IMR-90 (cell line): Measurements from ENCODE around the gene CDH13. TPM values are rescaled to one million over a fixed set of nuclear protein-coding genes. Genes with fewer than 3 reads are reported as not detected.

ENCODE experiments used
- ATAC-seq: fragments of 200-7000 bp; cut with Tn5 transposase; 2 replicates; pipeline ENCODE4 v1.9.1; 2020; ENCODE audit warnings: low read depth, mild to moderate bottlenecking, moderate library complexity
- BruUV-seq: library from RNA; stranded (reverse); fragments of 400-500 nt; replicated peaks from 2 replicates; lab custom pipeline; 2021; lab: Mats Ljungman, UMichigan
- CTCF ChIA-PET: fragments of 300-600 bp; formaldehyde crosslinking; extraction: SDS; loops from one replicate; lab custom pipeline; 2021; ENCODE audit warnings: antibody characterized with exemption; lab: Yijun Ruan, JAX
- POLR2A ChIA-PET: fragments of 300-600 bp; sonication (Branson Sonifier 250); formaldehyde crosslinking; loops from one replicate; lab custom pipeline; 2022; ENCODE audit warnings: antibody characterized with exemption; ENCODE audit not compliant: unreplicated experiment; lab: Charles Lee
- DNase-seq: peaks from one replicate; pipeline ENCODE4 v3.0.0; 2013
- H2AFZ ChIP-seq: replicated peaks from 2 replicates; pipeline ENCODE3; 2013; ENCODE audit warnings: low read length, mild to moderate bottlenecking; ENCODE audit not compliant: poor library complexity
- H2AK5ac ChIP-seq: 2 replicates; pipeline ENCODE4 v1.6.1; 2013; ENCODE audit warnings: low read depth, low read length, inconsistent platforms
- H2AK9ac ChIP-seq: replicated peaks from 2 replicates; pipeline ENCODE3; 2013; ENCODE audit warnings: mild to moderate bottlenecking, low read depth, low read length, moderate library complexity; ENCODE audit not compliant: poor library complexity
- H2BK120ac ChIP-seq: 2 replicates; pipeline ENCODE4 v1.6.1; 2013; ENCODE audit warnings: low read depth, low read length, inconsistent platforms
- H2BK15ac ChIP-seq: 3 replicates; pipeline ENCODE4 v1.6.1; 2013; ENCODE audit warnings: low read depth, low read length, inconsistent platforms
- H2BK20ac ChIP-seq: 2 replicates; pipeline ENCODE4 v1.6.1; 2013; ENCODE audit warnings: low read depth, mild to moderate bottlenecking, inconsistent platforms, low read length, moderate library complexity
- H2BK5ac ChIP-seq: 2 replicates; pipeline ENCODE4 v1.6.1; 2013; ENCODE audit warnings: mild to moderate bottlenecking, low read depth, low read length, inconsistent platforms; ENCODE audit not compliant: poor library complexity, severe bottlenecking
- H3K14ac ChIP-seq: replicated peaks from 2 replicates; pipeline ENCODE4 v1.6.1; 2013; ENCODE audit warnings: low read depth, low read length, inconsistent platforms
- H3K18ac ChIP-seq: 2 replicates; pipeline ENCODE4 v1.6.1; 2013; ENCODE audit warnings: low read depth, low read length, control low read depth
- H3K23ac ChIP-seq: 2 replicates; pipeline ENCODE4 v1.6.1; 2013; ENCODE audit warnings: low read depth, low read length, inconsistent platforms
- H3K27ac ChIP-seq: 2 replicates; pipeline ENCODE4 v1.5.1; 2013; ENCODE audit warnings: mild to moderate bottlenecking, control low read depth, low read length; ENCODE audit not compliant: insufficient read depth
- H3K27me3 ChIP-seq: 2 replicates; pipeline ENCODE4 v1.6.1; 2013; ENCODE audit warnings: low read length; ENCODE audit not compliant: control insufficient read depth, insufficient read depth
- H3K36me3 ChIP-seq: 2 replicates; pipeline ENCODE4 v1.6.1; 2013; ENCODE audit warnings: low read length, mixed read lengths; ENCODE audit not compliant: control insufficient read depth, insufficient read depth
- H3K4ac ChIP-seq: 2 replicates; pipeline ENCODE4 v1.6.1; 2013; ENCODE audit warnings: low read depth, low read length, inconsistent platforms
- H3K4me1 ChIP-seq: 2 replicates; pipeline ENCODE4 v1.6.1; 2013; ENCODE audit warnings: low read length, mixed read lengths; ENCODE audit not compliant: control insufficient read depth, insufficient read depth
- H3K4me2 ChIP-seq: 2 replicates; pipeline ENCODE4 v1.6.1; 2013; ENCODE audit warnings: low read depth, mild to moderate bottlenecking, control low read depth, low read length, moderate library complexity
- H3K4me3 ChIP-seq: 2 replicates; pipeline ENCODE4 v1.5.1; 2013; ENCODE audit warnings: low read depth, mild to moderate bottlenecking, control low read depth, low read length, moderate library complexity; ENCODE audit not compliant: insufficient read depth
- H3K56ac ChIP-seq: 2 replicates; pipeline ENCODE4 v1.6.1; 2013; ENCODE audit warnings: low read length, inconsistent platforms; ENCODE audit not compliant: insufficient read depth; ENCODE audit errors: extremely low read depth
- H3K79me1 ChIP-seq, 2 experiments: 2 replicates each; pipeline ENCODE4 v1.6.1; 2013; ENCODE audit warnings: low read length in 2 of 2, inconsistent platforms in 1 of 2, low read depth in 1 of 2
- H3K9ac ChIP-seq: 2 replicates; pipeline ENCODE4 v1.6.1; 2013; ENCODE audit warnings: low read depth, low read length, control low read depth
- H3K9me1 ChIP-seq: 2 replicates; pipeline ENCODE4 v1.6.1; 2013; ENCODE audit warnings: low read length, inconsistent platforms; ENCODE audit not compliant: insufficient read depth
- H3K9me3 ChIP-seq: 2 replicates; pipeline ENCODE4 v1.6.1; 2013; ENCODE audit warnings: low read length; ENCODE audit not compliant: control insufficient read depth, insufficient read depth
- H4K20me1 ChIP-seq: 2 replicates; pipeline ENCODE4 v1.6.1; 2013; ENCODE audit warnings: low read length, inconsistent platforms; ENCODE audit not compliant: insufficient read depth
- H4K5ac ChIP-seq: 2 replicates; pipeline ENCODE4 v1.6.1; 2013; ENCODE audit warnings: mild to moderate bottlenecking, low read depth, low read length, control low read depth
- H4K8ac ChIP-seq, 2 experiments: 2 replicates each; pipeline ENCODE4 v1.6.1; 2013; ENCODE audit warnings: low read depth in 2 of 2, low read length in 2 of 2, control low read depth in 1 of 2, inconsistent platforms in 1 of 2
- H4K91ac ChIP-seq: 2 replicates; pipeline ENCODE4 v1.6.1; 2013; ENCODE audit warnings: low read depth, low read length, inconsistent platforms; ENCODE audit not compliant: insufficient read depth
- CEBPB ChIP-seq: IDR thresholded peaks from 2 replicates; pipeline ENCODE4 v1.6.1; 2012; ENCODE audit warnings: low read depth, low read length, improper control_type of control experiment
- MAFK ChIP-seq: IDR thresholded peaks from 2 replicates; pipeline ENCODE4 v1.6.1; 2012; ENCODE audit warnings: low read depth, low read length, improper control_type of control experiment
- POLR2A ChIP-seq: IDR thresholded peaks from 2 replicates; pipeline ENCODE4 v1.6.1; 2012; ENCODE audit warnings: mild to moderate bottlenecking, low read depth, low read length
- RAD21 ChIP-seq: IDR thresholded peaks from 2 replicates; pipeline ENCODE4 v1.6.1; 2012; ENCODE audit warnings: low read length, improper control_type of control experiment
- RFX5 ChIP-seq: IDR thresholded peaks from 2 replicates; pipeline ENCODE4 v1.8.0; 2012; ENCODE audit warnings: low read depth, mild to moderate bottlenecking, low read length, moderate library complexity
- USF2 ChIP-seq: fragments of 150-350 bp; IDR thresholded peaks from 2 replicates; pipeline ENCODE4 v1.6.1; 2017; ENCODE audit warnings: mild to moderate bottlenecking, antibody characterized with exemption, low read length, low read depth
- WGBS, 2 experiments: methylation state at CpG; one replicate each; pipeline versions ENCODE4 v1.1.5 to v1.1.7; 2013; ENCODE audit warnings: missing lambda C conversion rate in 2 of 2; ENCODE audit not compliant: insufficient read length in 1 of 2; ENCODE audit errors: extremely low coverage in 2 of 2; 5-methylcytosine and 5-hydroxymethylcytosine counted together
- dilution Hi-C: fragments of 300-500 bp; cut with HindIII; formaldehyde crosslinking; loops from one replicate; pipeline ENCODE4 v1.14.3; 2018; ENCODE audit warnings: low sequenced_read_pairs; ENCODE audit not compliant: unreplicated experiment
- in situ Hi-C: fragments of 300-500 bp; cut with MboI; formaldehyde crosslinking; loops from 3 replicates; pipeline ENCODE4 v1.14.3; 2019; ENCODE audit warnings: low sequenced_read_pairs, inconsistent platforms, mixed read lengths
- intact Hi-C: fragments of 100-400 bp; cut with micrococcal nuclease; formaldehyde crosslinking; loops from 2 replicates; pipeline ENCODE4 v1.10.0; 2022
- polyA plus RNA-seq, 3 experiments: library from polyadenylated mRNA; depleted of rRNA; stranded (reverse); fragments of >200 nt; gene quantifications; 2 replicates each; pipeline ENCODE4 v1.2.3, GENCODE V29; 2012; ENCODE audit warnings: low replicate concordance in 1 of 3
- total RNA-seq: library from RNA; depleted of rRNA; stranded (reverse); fragments of >200 nt; gene quantifications from 2 replicates; pipeline ENCODE4 v1.2.3, GENCODE V29; 2012

The CDH13 gene
- total and polyA plus RNA-seq, 2 of the 4 experiments (the other 2 are of a cell fraction) = 61.6 to 74.7 TPM

GRCh38 chr16:82801361-82801760 is 174.6 kb downstream of the CDH13 start:
- ATAC-seq = no peak
- WGBS, 2 experiments = no CpG with 5 or more reads among the region's 4 CpGs
- BruUV-seq = no TSS peak

More at GRCh38 chr16:82801361-82801760, 174.6 kb downstream of the CDH13 start:
- POLR2A ChIA-PET = no interaction called here
- no peak overlapping the region for H4K91ac ChIP-seq
- no peak overlapping the region for H2BK20ac ChIP-seq
- no peak overlapping the region for H4K5ac ChIP-seq
- H4K20me1 ChIP-seq = no peaks in the 10 kb centered on the region; the same call in 1 of the 2 replicates
- H3K4me2 ChIP-seq = no peak overlapping the region
- no peak overlapping the region for H4K8ac ChIP-seq
- H2AK9ac ChIP-seq = no peak overlapping the region
- H3K9ac ChIP-seq = no peak overlapping the region
- peaks cover 0 to 3% of the 10 kb centered on the region in 2 experiments; a peak in 2 of 4 replicates for H3K79me1 ChIP-seq
- H3K23ac ChIP-seq = no peak overlapping the region
- no peak overlapping the region for H2AK5ac ChIP-seq
- H3K18ac ChIP-seq = no peak overlapping the region
- CTCF ChIA-PET = interaction anchor here (0.5 kb wide), 1 partner anchor 1397 kb away, joined by 6 read pairs; no protein-coding TSS in a partner anchor
- H3K9me1 ChIP-seq = no peaks in the 10 kb centered on the region
- H2BK5ac ChIP-seq = no peak overlapping the region
- no peak overlapping the region for H2AFZ ChIP-seq
- H3K4ac ChIP-seq = no peak overlapping the region
- TF ChIP-seq RFX5 = no peak
- TF ChIP-seq RAD21 = no peak
- TF ChIP-seq MAFK = 0 out of 2 replicates have a peak, but pooled peaks have one; percentile 13
- TF ChIP-seq USF2 = no peak
- no peak for TF ChIP-seq CEBPB
- no peak for TF ChIP-seq POLR2A
- H2BK15ac ChIP-seq = no peak overlapping the region
- no peaks in the 10 kb centered on the region for H3K4me1 ChIP-seq
- H3K56ac ChIP-seq = no peak overlapping the region
- no peak overlapping the region for H2BK120ac ChIP-seq
- dilution Hi-C loops = no loop called here
- no peaks in the 10 kb centered on the region for H3K27me3 ChIP-seq
- DNase-seq = peak; percentile 67
- no peaks in the 10 kb centered on the region for H3K9me3 ChIP-seq
- intact Hi-C loops = no loop called here
- no peak overlapping the region for H3K4me3 ChIP-seq
- H3K14ac ChIP-seq = no peak overlapping the region
- no peaks in the 10 kb centered on the region for H3K36me3 ChIP-seq
- in situ Hi-C loops = no loop called here
- no peak overlapping the region for H3K27ac ChIP-seq
